Lung microvascular endothelial cell (primary cell): ENCODE measurements around the gene DIMT1. TPM values are rescaled to one million over a fixed set of nuclear protein-coding genes. Genes with fewer than 3 reads are reported as not detected.

ENCODE experiments used
- DNase-seq, 2 donors: peaks; one replicate each; pipeline versions ENCODE4 v3.0.0 to v3.0.0-alpha.2; 2010; ENCODE audit warnings: low read depth in 2 of 2
- total RNA-seq: library from RNA; depleted of rRNA; stranded (reverse); fragments of >200 nt; gene quantifications from 2 replicates; pipeline ENCODE4 v1.2.1, GENCODE V29; 2014

The DIMT1 gene
- total RNA-seq, 1 donor from 2014 or later: 54.2 TPM

- DNase-seq: no peak
These were observed 32.3 kb downstream of the DIMT1 start for GRCh38 chr5:62371409-62371808.

DNA sequence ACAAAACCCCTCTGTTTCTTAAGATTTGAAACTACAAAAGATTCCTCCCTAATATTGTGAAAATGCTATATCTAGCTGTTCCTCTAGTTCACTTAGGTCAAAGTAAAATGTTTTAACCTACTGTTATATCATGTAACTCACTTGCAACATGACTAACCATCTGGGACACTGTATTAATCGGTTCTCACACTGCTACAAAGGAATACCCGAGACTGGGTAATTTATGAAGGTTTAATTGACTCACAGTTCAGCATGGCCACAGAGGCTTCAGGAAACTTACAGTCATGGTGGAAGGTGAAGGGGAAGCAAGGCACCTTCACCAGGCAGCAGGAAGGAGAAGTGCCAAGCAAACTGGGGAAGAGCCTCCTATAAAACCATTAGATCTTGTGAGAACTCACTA lies 34.7 kb downstream of the DIMT1 start:
- DNase-seq: no peak

- DNase-seq: no peak
These were observed 41.0 kb downstream of the DIMT1 start for GRCh38 chr5:62362701-62363100.

DNA sequence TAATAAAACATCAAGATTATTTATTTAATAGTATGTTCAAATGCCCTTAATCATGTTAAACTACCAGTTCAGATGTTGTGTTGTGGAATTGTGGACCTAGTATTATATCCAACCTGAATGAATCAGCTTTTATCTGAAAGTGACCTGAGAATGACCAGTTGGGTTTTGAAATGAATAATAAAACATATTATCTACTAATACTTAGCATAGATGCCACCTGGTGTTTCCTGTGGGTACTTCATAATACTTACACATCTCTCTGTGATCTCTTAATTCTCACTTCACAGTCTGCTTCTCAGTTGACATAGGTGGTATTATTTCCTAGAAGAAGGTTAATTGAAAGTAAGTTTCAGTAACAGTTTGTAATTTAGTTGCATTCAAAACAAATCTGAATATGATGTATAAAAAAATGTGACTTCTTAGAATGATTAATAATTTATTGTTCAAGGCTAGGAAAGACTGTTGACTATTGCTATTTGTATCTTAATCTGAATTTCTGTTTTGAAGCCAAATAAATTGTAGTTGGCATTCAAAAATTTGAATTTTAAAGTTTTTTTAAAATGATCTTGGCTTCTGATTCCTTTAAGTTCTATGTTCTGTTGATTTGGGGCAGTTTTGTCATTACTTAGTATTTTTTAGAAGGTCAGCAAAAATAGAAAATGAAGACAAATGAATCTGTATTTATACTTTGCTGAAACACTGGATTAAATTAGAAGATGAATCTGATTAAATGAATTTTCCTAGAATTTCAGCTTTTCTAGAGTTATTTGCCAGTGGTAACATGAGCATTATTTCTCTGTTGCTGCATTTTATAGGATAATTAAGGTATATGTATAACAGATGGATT lies 49.5 kb downstream of the DIMT1 start:
- peak; percentile 71 to 85 for DNase-seq

GRCh38 chr5:62348723-62349481 lies 54.8 kb downstream of the DIMT1 start:
- no peak for DNase-seq

- no peak for DNase-seq
These were observed 55.8 kb downstream of the DIMT1 start for GRCh38 chr5:62347928-62348327.

DNA sequence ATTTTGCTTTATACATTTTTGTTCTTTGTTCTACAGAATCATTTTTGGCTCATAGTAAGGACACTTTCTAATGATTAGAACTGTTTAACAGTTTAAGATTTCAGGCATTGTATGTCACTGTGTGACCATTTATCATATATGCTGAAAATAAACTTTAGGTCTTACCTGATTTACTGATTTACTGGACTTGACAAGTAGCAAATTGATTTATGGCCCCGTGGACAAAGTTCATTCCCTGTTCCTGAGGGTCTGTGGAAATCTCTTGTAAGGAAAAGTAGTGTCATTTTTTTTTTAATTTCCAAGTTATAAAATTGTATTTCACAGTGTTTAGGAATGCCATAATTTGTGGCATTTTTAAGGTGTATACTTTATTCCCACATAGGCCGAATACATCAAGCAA lies 57.0 kb downstream of the DIMT1 start:
- DNase-seq: no peak

DNA sequence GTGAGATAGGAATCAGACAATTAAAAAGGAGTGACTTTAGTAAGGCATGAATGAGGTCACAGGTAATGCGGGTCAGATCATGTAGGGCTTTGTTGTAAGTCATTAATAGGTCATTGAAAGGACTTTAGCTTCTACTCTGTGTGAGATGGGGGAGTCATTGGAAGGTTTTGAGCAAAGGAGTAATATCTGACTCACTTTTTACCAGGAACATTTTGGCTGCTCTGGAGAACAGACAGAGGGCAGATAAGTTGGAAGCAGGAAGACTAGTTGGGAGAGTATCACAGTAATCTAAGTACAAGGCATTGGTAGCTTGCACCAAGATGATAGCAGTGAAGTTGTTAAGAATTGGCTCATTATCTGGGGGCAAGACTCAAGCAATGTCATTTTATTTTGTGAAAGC lies 60.3 kb downstream of the DIMT1 start:
- no peak for DNase-seq

GRCh38 chr5:62342476-62342837 lies 61.2 kb downstream of the DIMT1 start:
- DNase-seq: no peak

DNA sequence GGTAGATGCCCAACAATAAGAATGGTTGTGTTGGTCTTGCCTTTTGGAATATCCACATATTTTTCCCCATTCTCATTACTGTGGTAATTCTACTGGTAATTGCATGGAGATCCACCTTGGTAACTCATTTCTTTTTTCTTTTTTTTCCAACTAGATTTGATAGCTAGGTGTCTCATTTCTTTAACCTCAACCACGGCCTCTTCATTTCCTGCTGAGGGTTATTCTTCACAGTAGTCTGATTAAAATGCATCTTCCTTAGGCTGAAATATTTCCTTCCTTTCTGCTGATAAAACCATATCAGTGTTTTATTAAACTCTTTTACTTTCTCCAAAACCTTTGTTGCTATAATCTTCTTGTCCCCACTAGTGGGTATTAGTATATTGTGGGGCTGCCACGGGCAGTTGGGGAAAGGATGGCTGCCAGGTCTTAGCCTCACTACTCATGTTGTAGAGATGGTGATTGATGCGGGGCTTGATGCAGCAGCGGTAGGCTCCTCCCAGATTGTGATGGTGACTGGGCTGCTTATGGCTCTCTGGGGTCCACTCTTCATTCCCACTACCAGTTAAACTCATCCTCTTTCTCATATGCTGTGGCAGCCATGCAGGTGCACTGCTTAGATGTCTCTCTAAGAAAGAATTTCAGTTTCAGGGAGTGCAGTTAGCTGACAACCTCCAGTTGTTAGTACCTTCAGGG lies 61.8 kb downstream of the DIMT1 start:
- DNase-seq: no peak

GRCh38 chr5:62340979-62341378 lies 62.7 kb downstream of the DIMT1 start:
- DNase-seq: no peak

GRCh38 chr5:62340392-62340791 lies 63.3 kb downstream of the DIMT1 start:
- DNase-seq: peak; percentile 33 to 60

Other genes with a start within 250 kb of the DIMT1 start
- 57.5 and 58.7 TPM in 2 replicates for gene KIF2A, start 97.7 kb downstream of the DIMT1 start, total RNA-seq
- gene IPO11, start 8.9 kb upstream of the DIMT1 start, total RNA-seq: 71.7 and 120 TPM in 2 replicates
- 38.6 and 81.5 TPM in 2 replicates for gene LRRC70, start 174.9 kb upstream of the DIMT1 start, total RNA-seq